CD4-positive, alpha-beta memory T cell (primary cell): ENCODE results near the gene NCAM2. TPM values are rescaled to one million over a fixed set of nuclear protein-coding genes. Genes with fewer than 3 reads are reported as not detected.

Experiments
- CTCF ChIA-PET: fragments of 350-600 bp; sonication (Branson Sonifier 250); formaldehyde crosslinking; loops from one replicate; lab custom pipeline; 2021; ENCODE audit warnings: inconsistent platforms; ENCODE audit not compliant: partially characterized antibody; lab: Charles Lee
- POLR2A ChIA-PET: fragments of 350-600 bp; sonication (Branson Sonifier 250); formaldehyde crosslinking; loops from one replicate; lab custom pipeline; 2021; ENCODE audit not compliant: partially characterized antibody; lab: Charles Lee
- DNase-seq, 5 donors: peaks; one replicate each; pipeline versions ENCODE4 v3.0.0 to v3.0.0-alpha.2; 2020 to 2022; ENCODE audit warnings: mixed read lengths in 1 of 5
- H3K27ac ChIP-seq: one replicate; pipeline ENCODE4 v1.7.0; 2013; ENCODE audit warnings: low read depth, low read length
- H3K27me3 ChIP-seq: 2 replicates; pipeline ENCODE4 v1.7.0; 2013; ENCODE audit warnings: mild to moderate bottlenecking, low read length, moderate library complexity; ENCODE audit not compliant: insufficient read depth
- H3K36me3 ChIP-seq: 2 replicates; pipeline ENCODE4 v1.7.0; 2013; ENCODE audit warnings: mild to moderate bottlenecking, low read length, moderate library complexity; ENCODE audit not compliant: insufficient read depth
- H3K4me1 ChIP-seq: 2 replicates; pipeline ENCODE4 v1.7.0; 2013; ENCODE audit warnings: mild to moderate bottlenecking, low read length, moderate library complexity; ENCODE audit not compliant: insufficient read depth
- H3K4me3 ChIP-seq, 2 donors: one replicate each; pipeline ENCODE4 v1.7.0; 2013; ENCODE audit warnings: low read length in 2 of 2, mild to moderate bottlenecking in 1 of 2
- H3K9me3 ChIP-seq, 2 donors: one replicate each; pipeline ENCODE4 v1.7.0; 2013; ENCODE audit warnings: low read length in 2 of 2, control low read depth in 1 of 2; ENCODE audit not compliant: control insufficient read depth in 1 of 2
- H3K27ac Mint-ChIP-seq, 7 donors: one replicate each; pipeline ENCODE4 v1.8.0; 2020 to 2021; ENCODE audit warnings: mixed read lengths in 7 of 7, mild to moderate bottlenecking in 6 of 7, inconsistent platforms in 3 of 7, moderate library complexity in 3 of 7
- H3K27me3 Mint-ChIP-seq, 2 donors: one replicate each; pipeline ENCODE4 v1.8.0; 2020 to 2021; ENCODE audit warnings: mixed read lengths in 2 of 2
- H3K36me3 Mint-ChIP-seq, 2 donors: one replicate each; pipeline ENCODE4 v1.8.0; 2020 to 2021; ENCODE audit warnings: mixed read lengths in 2 of 2, inconsistent platforms in 1 of 2, mild to moderate bottlenecking in 1 of 2
- H3K4me1 Mint-ChIP-seq, 4 donors: one replicate each; pipeline ENCODE4 v1.8.0; 2020 to 2021; ENCODE audit warnings: mixed read lengths in 4 of 4, mild to moderate bottlenecking in 1 of 4
- H3K4me3 Mint-ChIP-seq, 8 donors: one replicate each; pipeline ENCODE4 v1.8.0; 2020 to 2021; ENCODE audit warnings: mixed read lengths in 8 of 8, mild to moderate bottlenecking in 7 of 8, moderate library complexity in 6 of 8, inconsistent platforms in 3 of 8
- H3K9me3 Mint-ChIP-seq, 8 donors: one replicate each; pipeline ENCODE4 v1.8.0; 2020 to 2021; ENCODE audit warnings: mixed read lengths in 8 of 8, mild to moderate bottlenecking in 5 of 8, inconsistent platforms in 3 of 8, moderate library complexity in 1 of 8
- intact Hi-C: fragments of 100-400 bp; cut with micrococcal nuclease; formaldehyde crosslinking; loops from one replicate; pipeline ENCODE4 v1.15.1; 2023
- polyA plus RNA-seq, 2 donors: library from polyadenylated mRNA; unstranded; fragments of 300-500 nt; fragmentation: Illumina TruSeq; gene quantifications; one replicate each; pipeline ENCODE4 v1.2.3, GENCODE V29; 2021
- total RNA-seq, 2 experiments: library from RNA; stranded (reverse); gene quantifications; one replicate each; pipeline ENCODE4 v1.2.3, GENCODE V29; 2021

NCAM2 gene
- total and polyA plus RNA-seq, 4 experiments from 2014 or later: not detected

DNA sequence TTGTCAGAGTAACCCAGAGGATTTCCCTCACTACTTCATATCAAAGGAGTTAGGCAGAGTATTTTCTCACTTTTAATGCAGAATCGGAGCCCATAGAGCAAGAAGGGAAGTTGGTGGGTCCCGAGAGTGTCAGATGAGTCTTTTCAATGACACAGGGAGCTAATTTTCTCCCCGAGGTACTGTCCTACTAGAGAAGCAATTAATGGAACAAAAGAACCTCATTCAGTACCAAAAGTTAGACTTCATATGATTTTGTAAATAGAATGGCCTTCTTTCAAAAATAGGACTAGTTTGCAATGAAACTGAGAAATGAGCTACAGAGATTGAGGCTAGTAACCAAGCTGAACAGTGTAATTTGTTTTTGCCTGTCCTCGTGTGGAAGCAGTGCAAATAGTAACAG, 3.9 kb downstream of the NCAM2 start:
- peaks cover 7% of the 10 kb centered on the region for H3K4me1 ChIP-seq
- peaks cover 8 to 14% of the 10 kb centered on the region in 2 donors for H3K27me3 Mint-ChIP-seq
- H3K4me1 Mint-ChIP-seq: peaks cover 5 to 11% (median 9%) of the 10 kb centered on the region in 4 donors

GRCh38 chr21:21003701-21004100, 5.5 kb downstream of the NCAM2 start:
- POLR2A ChIA-PET: no interaction called here
- CTCF ChIA-PET: no interaction called here
- H3K27ac Mint-ChIP-seq: no peak overlapping the region
- peaks cover 4% of the 10 kb centered on the region for H3K4me1 ChIP-seq
- no peak overlapping the region for H3K27ac ChIP-seq
- no peaks in the 10 kb centered on the region for H3K9me3 Mint-ChIP-seq
- no peaks in the 10 kb centered on the region for H3K36me3 ChIP-seq
- no peak for DNase-seq
- no peaks in the 10 kb centered on the region for H3K36me3 Mint-ChIP-seq
- H3K4me1 Mint-ChIP-seq: peaks cover 2 to 6% (median 3%) of the 10 kb centered on the region in 4 donors
- no peak overlapping the region for H3K4me3 ChIP-seq
- peaks cover 7 to 10% of the 10 kb centered on the region in 2 donors for H3K27me3 Mint-ChIP-seq
- intact Hi-C loops: no loop called here
- H3K4me3 Mint-ChIP-seq: no peak overlapping the region
- H3K27me3 ChIP-seq: no peaks in the 10 kb centered on the region
- no peaks in the 10 kb centered on the region for H3K9me3 ChIP-seq

More for the DNA sequence above, 3.9 kb downstream of the NCAM2 start:
- Mint-ChIP-seq H3K36me3 (no peaks in the 10 kb centered on the region), H3K27ac (no peak overlapping the region), H3K9me3 (peaks cover 0 to 3% (median 0%) of the 10 kb centered on the region in 8 donors), H3K4me3 (no peak overlapping the region)
- CTCF ChIA-PET: no interaction called here
- no peaks in the 10 kb centered on the region for H3K27me3 ChIP-seq
- H3K36me3 ChIP-seq: no peaks in the 10 kb centered on the region
- no peak for DNase-seq
- no peak overlapping the region for H3K4me3 ChIP-seq
- intact Hi-C loops: no loop called here
- H3K9me3 ChIP-seq: no peaks in the 10 kb centered on the region
- no peak overlapping the region for H3K27ac ChIP-seq
- POLR2A ChIA-PET: no interaction called here

GRCh38 chr21:21007606-21008005, 9.4 kb downstream of the NCAM2 start:
- ChIA-PET POLR2A (no interaction called here), CTCF (no interaction called here)
- Mint-ChIP-seq H3K27ac (no peak overlapping the region), H3K4me1 (no peaks in the 10 kb centered on the region), H3K9me3 (peaks cover 0 to 2% (median 0%) of the 10 kb centered on the region in 8 donors), H3K4me3 (no peak overlapping the region), H3K27me3 (peaks cover 0 to 4% of the 10 kb centered on the region in 2 donors), H3K36me3 (no peaks in the 10 kb centered on the region)
- Histone ChIP-seq H3K27me3 (no peaks in the 10 kb centered on the region), H3K36me3 (no peaks in the 10 kb centered on the region), H3K27ac (no peak overlapping the region), H3K9me3 (no peaks in the 10 kb centered on the region), H3K4me1 (no peaks in the 10 kb centered on the region), H3K4me3 (no peak overlapping the region)
- intact Hi-C loops: no loop called here
- no peak for DNase-seq

GRCh38 chr21:21010228-21010627, 12.0 kb downstream of the NCAM2 start:
- Histone ChIP-seq H3K36me3 (no peaks in the 10 kb centered on the region), H3K4me1 (no peaks in the 10 kb centered on the region), H3K27ac (no peak overlapping the region), H3K4me3 (no peak overlapping the region), H3K9me3 (no peaks in the 10 kb centered on the region), H3K27me3 (no peaks in the 10 kb centered on the region)
- H3K9me3 Mint-ChIP-seq: peaks cover 0 to 4% (median 0%) of the 10 kb centered on the region in 8 donors
- ChIA-PET CTCF (no interaction called here), POLR2A (no interaction called here)
- intact Hi-C loops: no loop called here
- H3K27me3 Mint-ChIP-seq: peaks cover 0 to 2% of the 10 kb centered on the region in 2 donors
- H3K4me1 Mint-ChIP-seq: no peaks in the 10 kb centered on the region
- no peak overlapping the region for H3K4me3 Mint-ChIP-seq
- no peak overlapping the region for H3K27ac Mint-ChIP-seq
- DNase-seq: no peak
- no peaks in the 10 kb centered on the region for H3K36me3 Mint-ChIP-seq

DNA sequence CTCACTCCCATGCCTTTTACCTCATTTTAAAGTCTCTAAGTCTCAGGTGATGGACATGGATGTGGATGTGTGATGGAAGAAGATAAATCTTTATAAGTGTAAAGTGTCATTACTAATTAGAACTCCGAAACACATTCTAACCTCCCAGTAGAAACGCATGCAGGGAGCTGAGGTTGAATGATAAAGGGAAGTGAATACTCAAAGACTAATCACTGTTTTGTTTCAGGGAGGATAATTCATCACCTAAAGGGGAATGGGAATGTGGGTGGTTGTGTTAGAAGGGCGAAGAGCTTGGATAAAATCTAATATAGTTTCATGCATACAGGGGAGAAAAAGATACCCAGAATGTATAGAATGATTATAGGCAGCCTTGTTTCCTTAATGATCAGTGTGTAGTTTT, 12.5 kb downstream of the NCAM2 start:
- H3K36me3 Mint-ChIP-seq: no peaks in the 10 kb centered on the region
- H3K4me1 Mint-ChIP-seq: no peaks in the 10 kb centered on the region
- Histone ChIP-seq H3K36me3 (no peaks in the 10 kb centered on the region), H3K4me3 (no peak overlapping the region), H3K4me1 (no peaks in the 10 kb centered on the region), H3K27ac (no peak overlapping the region), H3K9me3 (no peaks in the 10 kb centered on the region), H3K27me3 (no peaks in the 10 kb centered on the region)
- no peak for DNase-seq
- H3K27ac Mint-ChIP-seq: no peak overlapping the region
- H3K9me3 Mint-ChIP-seq: peaks cover 0 to 4% (median 0%) of the 10 kb centered on the region in 8 donors
- H3K27me3 Mint-ChIP-seq: peaks cover 0 to 2% of the 10 kb centered on the region in 2 donors
- POLR2A ChIA-PET: no interaction called here
- CTCF ChIA-PET: no interaction called here
- no peak overlapping the region for H3K4me3 Mint-ChIP-seq
- intact Hi-C loops: no loop called here

DNA sequence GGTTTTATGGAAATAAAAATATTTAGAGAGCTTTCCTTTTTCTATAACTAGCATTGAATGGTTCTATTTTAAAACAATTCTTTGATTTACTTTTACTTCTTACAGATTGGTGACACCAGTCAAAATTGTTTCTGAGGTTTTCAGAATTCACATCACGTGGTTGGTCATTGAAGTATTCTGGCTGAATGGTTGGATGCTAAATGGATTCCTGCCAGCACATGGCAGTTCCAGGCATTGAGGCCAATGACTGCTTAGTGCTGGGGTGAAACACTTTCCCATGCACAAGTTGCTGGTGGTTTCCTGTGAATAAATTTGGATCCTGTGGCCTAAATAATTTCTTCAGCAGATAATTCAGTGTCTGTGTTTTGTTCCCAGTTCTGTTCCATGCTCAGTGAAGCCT, 20.6 kb downstream of the NCAM2 start:
- Mint-ChIP-seq H3K4me3 (no peak overlapping the region), H3K27ac (no peak overlapping the region), H3K9me3 (peaks cover 0 to 4% (median 0%) of the 10 kb centered on the region in 8 donors), H3K4me1 (no peaks in the 10 kb centered on the region), H3K27me3 (no peaks in the 10 kb centered on the region), H3K36me3 (no peaks in the 10 kb centered on the region)
- H3K4me1 ChIP-seq: no peaks in the 10 kb centered on the region
- POLR2A ChIA-PET: no interaction called here
- H3K27me3 ChIP-seq: no peaks in the 10 kb centered on the region
- intact Hi-C loops: no loop called here
- H3K4me3 ChIP-seq: no peak overlapping the region
- no peaks in the 10 kb centered on the region for H3K9me3 ChIP-seq
- CTCF ChIA-PET: no interaction called here
- DNase-seq: no peak
- no peaks in the 10 kb centered on the region for H3K36me3 ChIP-seq
- H3K27ac ChIP-seq: no peak overlapping the region

- Histone ChIP-seq H3K4me1 (no peaks in the 10 kb centered on the region), H3K27me3 (no peaks in the 10 kb centered on the region), H3K36me3 (no peaks in the 10 kb centered on the region), H3K27ac (no peak overlapping the region), H3K9me3 (no peaks in the 10 kb centered on the region), H3K4me3 (no peak overlapping the region)
- no peaks in the 10 kb centered on the region for H3K36me3 Mint-ChIP-seq
- ChIA-PET CTCF (no interaction called here), POLR2A (no interaction called here)
- H3K27me3 Mint-ChIP-seq: no peaks in the 10 kb centered on the region
- no peak overlapping the region for H3K27ac Mint-ChIP-seq
- intact Hi-C loops: no loop called here
- no peak for DNase-seq
- peaks cover 0 to 3% (median 0%) of the 10 kb centered on the region in 8 donors for H3K9me3 Mint-ChIP-seq
- H3K4me3 Mint-ChIP-seq: no peak overlapping the region
- no peaks in the 10 kb centered on the region for H3K4me1 Mint-ChIP-seq
These were observed 21.5 kb downstream of the NCAM2 start for GRCh38 chr21:21019681-21020080.

- H3K9me3 Mint-ChIP-seq: peaks cover 0 to 3% (median 0%) of the 10 kb centered on the region in 8 donors
- H3K27ac Mint-ChIP-seq: no peak overlapping the region
- Histone ChIP-seq H3K36me3 (no peaks in the 10 kb centered on the region), H3K4me3 (no peak overlapping the region), H3K9me3 (no peaks in the 10 kb centered on the region), H3K27ac (no peak overlapping the region), H3K27me3 (no peaks in the 10 kb centered on the region), H3K4me1 (no peaks in the 10 kb centered on the region)
- CTCF ChIA-PET: no interaction called here
- no peak for DNase-seq
- no peaks in the 10 kb centered on the region for H3K36me3 Mint-ChIP-seq
- POLR2A ChIA-PET: no interaction called here
- intact Hi-C loops: no loop called here
- no peaks in the 10 kb centered on the region for H3K4me1 Mint-ChIP-seq
- H3K4me3 Mint-ChIP-seq: no peak overlapping the region
- H3K27me3 Mint-ChIP-seq: no peaks in the 10 kb centered on the region
These were observed 27.5 kb downstream of the NCAM2 start for GRCh38 chr21:21025742-21026141.
